Panc1 (cell line): ENCODE data around the gene FAM240A. TPM values are rescaled to one million over a fixed set of nuclear protein-coding genes. Genes with fewer than 3 reads are reported as not detected.

Experiments used
- ATAC-seq: fragments of 200-7000 bp; cut with Tn5 transposase; 2 replicates; pipeline ENCODE4 v1.9.1; 2020; ENCODE audit warnings: mild to moderate bottlenecking, moderate library complexity
- BruUV-seq: library from RNA; stranded (reverse); fragments of 400-500 nt; replicated peaks from 2 replicates; lab custom pipeline; 2021; lab: Mats Ljungman, UMichigan
- CTCF ChIA-PET: fragments of 300-600 bp; sonication (Branson Sonifier 250); formaldehyde crosslinking; loops from one replicate; lab custom pipeline; 2022; ENCODE audit warnings: antibody characterized with exemption; lab: Charles Lee
- POLR2A ChIA-PET: fragments of 300-600 bp; sonication (Branson Sonifier 250); formaldehyde crosslinking; loops from one replicate; lab custom pipeline; 2022; ENCODE audit warnings: antibody characterized with exemption; lab: Charles Lee
- DNase-seq: peaks from one replicate; pipeline ENCODE4 v3.0.0-alpha.2; 2010; ENCODE audit warnings: low read depth, low spot score
- H3K27ac ChIP-seq: 2 replicates; pipeline ENCODE4 v1.5.1; 2011; ENCODE audit warnings: mild to moderate bottlenecking, low read length, inconsistent platforms
- H3K27me3 ChIP-seq: fragments of 200-500 bp; sonication (Bioruptor generic); 2 replicates; pipeline ENCODE4 v1.6.0; 2014; ENCODE audit warnings: low read length, inconsistent platforms; ENCODE audit not compliant: control insufficient read depth, insufficient read depth
- H3K36me3 ChIP-seq: fragments of 200-500 bp; sonication (Bioruptor generic); 2 replicates; pipeline ENCODE4 v1.5.1; 2014; ENCODE audit warnings: inconsistent platforms, mild to moderate bottlenecking, low read length, moderate library complexity; ENCODE audit not compliant: control insufficient read depth, insufficient read depth
- H3K4me1 ChIP-seq: 2 replicates; pipeline ENCODE4 v1.5.1; 2011; ENCODE audit warnings: inconsistent platforms, mild to moderate bottlenecking, low read length, moderate library complexity; ENCODE audit not compliant: control insufficient read depth, insufficient read depth
- H3K4me3 ChIP-seq, 2 experiments: 2 replicates each; pipeline ENCODE4 v1.5.1; 2011 to 2012; ENCODE audit warnings: low read depth in 2 of 2, low read length in 2 of 2, mild to moderate bottlenecking in 2 of 2, inconsistent platforms in 1 of 2, moderate library complexity in 1 of 2
- H3K9me3 ChIP-seq: fragments of 200-500 bp; sonication (Bioruptor generic); 2 replicates; pipeline ENCODE4 v1.5.1; 2014; ENCODE audit warnings: low read depth, mild to moderate bottlenecking, inconsistent platforms, low read length, moderate library complexity; ENCODE audit not compliant: control insufficient read depth, insufficient read depth
- POLR2AphosphoS5 ChIP-seq: IDR thresholded peaks from 2 replicates; pipeline ENCODE4 v1.6.1; 2012; ENCODE audit warnings: mild to moderate bottlenecking, low read depth, low read length, moderate library complexity
- SIN3A ChIP-seq: IDR thresholded peaks from 2 replicates; pipeline ENCODE4 v1.6.1; 2012; ENCODE audit warnings: low read depth, mild to moderate bottlenecking, low read length, moderate library complexity, borderline replicate concordance; ENCODE audit not compliant: insufficient read depth
- TCF7L2 ChIP-seq: IDR thresholded peaks from 2 replicates; pipeline ENCODE4 v1.6.1; 2011; ENCODE audit warnings: mild to moderate bottlenecking, low read depth, low read length, inconsistent platforms
- in situ Hi-C: cut with HindIII; loops from 2 replicates; pipeline ENCODE4 v1.10.0; 2016; ENCODE audit warnings: low sequenced_read_pairs, low pct_unique_long_range_greater_than_20kb
- intact Hi-C: fragments of 100-400 bp; cut with micrococcal nuclease; formaldehyde crosslinking; loops from one replicate; pipeline ENCODE4 v1.10.0; 2022; ENCODE audit not compliant: unreplicated experiment
- total RNA-seq: library from RNA; stranded (reverse); gene quantifications from one replicate; pipeline ENCODE4 v1.2.1, GENCODE V29; 2021; ENCODE audit not compliant: unreplicated experiment
- TF ChIP-seq, protein P1 (sequence below), 2 experiments: IDR thresholded peaks; 2 replicates each; pipeline ENCODE4 v1.6.1; 2011 to 2012; ENCODE audit warnings: low read depth in 2 of 2, control low read depth in 1 of 2, low read length in 1 of 2, mild to moderate bottlenecking in 1 of 2, moderate library complexity in 1 of 2; ENCODE audit not compliant: insufficient read depth in 1 of 2
- TF ChIP-seq, protein P2 (sequence below): fragments of 450-650 bp; IDR thresholded peaks from 2 replicates; pipeline ENCODE4 v1.5.1; 2017; ENCODE audit warnings: mild to moderate bottlenecking

FAM240A gene
- total RNA-seq, 1 experiment from 2014 or later = not detected

DNA sequence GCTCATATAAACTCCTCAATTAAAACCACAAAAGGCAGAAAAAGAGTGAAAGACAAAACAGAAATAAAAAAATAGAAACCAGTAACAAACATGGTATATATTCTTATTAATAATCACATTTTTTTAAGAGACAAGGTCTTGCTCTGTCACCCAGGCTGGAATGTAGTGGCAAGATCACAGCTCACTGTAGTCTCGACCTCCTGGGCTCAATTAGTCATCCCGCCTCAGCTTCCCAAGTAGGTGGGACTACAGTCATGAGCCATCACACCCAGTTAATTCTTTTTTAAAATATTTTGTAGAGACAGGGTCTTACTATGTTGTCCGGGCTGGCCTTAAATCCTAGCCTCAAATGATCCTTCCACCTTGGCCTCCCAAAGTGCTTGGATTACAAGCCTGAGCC lies 37.1 kb downstream of the FAM240A start:
- no TSS peak for BruUV-seq
- Histone ChIP-seq H3K9me3 (no peaks in the 10 kb centered on the region), H3K4me1 (no peaks in the 10 kb centered on the region), H3K27ac (no peak overlapping the region), H3K4me3 (no peak overlapping the region), H3K27me3 (no peaks in the 10 kb centered on the region), H3K36me3 (no peaks in the 10 kb centered on the region)
- intact Hi-C loops (no loop called here), in situ Hi-C loops (no loop called here)
- TF ChIP-seq POLR2AphosphoS5 (no peak), SIN3A (no peak), TCF7L2 (no peak)
- TF ChIP-seq, protein P1, sequence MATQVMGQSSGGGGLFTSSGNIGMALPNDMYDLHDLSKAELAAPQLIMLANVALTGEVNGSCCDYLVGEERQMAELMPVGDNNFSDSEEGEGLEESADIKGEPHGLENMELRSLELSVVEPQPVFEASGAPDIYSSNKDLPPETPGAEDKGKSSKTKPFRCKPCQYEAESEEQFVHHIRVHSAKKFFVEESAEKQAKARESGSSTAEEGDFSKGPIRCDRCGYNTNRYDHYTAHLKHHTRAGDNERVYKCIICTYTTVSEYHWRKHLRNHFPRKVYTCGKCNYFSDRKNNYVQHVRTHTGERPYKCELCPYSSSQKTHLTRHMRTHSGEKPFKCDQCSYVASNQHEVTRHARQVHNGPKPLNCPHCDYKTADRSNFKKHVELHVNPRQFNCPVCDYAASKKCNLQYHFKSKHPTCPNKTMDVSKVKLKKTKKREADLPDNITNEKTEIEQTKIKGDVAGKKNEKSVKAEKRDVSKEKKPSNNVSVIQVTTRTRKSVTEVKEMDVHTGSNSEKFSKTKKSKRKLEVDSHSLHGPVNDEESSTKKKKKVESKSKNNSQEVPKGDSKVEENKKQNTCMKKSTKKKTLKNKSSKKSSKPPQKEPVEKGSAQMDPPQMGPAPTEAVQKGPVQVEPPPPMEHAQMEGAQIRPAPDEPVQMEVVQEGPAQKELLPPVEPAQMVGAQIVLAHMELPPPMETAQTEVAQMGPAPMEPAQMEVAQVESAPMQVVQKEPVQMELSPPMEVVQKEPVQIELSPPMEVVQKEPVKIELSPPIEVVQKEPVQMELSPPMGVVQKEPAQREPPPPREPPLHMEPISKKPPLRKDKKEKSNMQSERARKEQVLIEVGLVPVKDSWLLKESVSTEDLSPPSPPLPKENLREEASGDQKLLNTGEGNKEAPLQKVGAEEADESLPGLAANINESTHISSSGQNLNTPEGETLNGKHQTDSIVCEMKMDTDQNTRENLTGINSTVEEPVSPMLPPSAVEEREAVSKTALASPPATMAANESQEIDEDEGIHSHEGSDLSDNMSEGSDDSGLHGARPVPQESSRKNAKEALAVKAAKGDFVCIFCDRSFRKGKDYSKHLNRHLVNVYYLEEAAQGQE (IDR thresholded peaks at IDR 0.05; ENCODE audit: insufficient read depth in 1 of 2, low read depth in 2 of 2, low read length in 1 of 2) = no peak
- TF ChIP-seq, protein P2, sequence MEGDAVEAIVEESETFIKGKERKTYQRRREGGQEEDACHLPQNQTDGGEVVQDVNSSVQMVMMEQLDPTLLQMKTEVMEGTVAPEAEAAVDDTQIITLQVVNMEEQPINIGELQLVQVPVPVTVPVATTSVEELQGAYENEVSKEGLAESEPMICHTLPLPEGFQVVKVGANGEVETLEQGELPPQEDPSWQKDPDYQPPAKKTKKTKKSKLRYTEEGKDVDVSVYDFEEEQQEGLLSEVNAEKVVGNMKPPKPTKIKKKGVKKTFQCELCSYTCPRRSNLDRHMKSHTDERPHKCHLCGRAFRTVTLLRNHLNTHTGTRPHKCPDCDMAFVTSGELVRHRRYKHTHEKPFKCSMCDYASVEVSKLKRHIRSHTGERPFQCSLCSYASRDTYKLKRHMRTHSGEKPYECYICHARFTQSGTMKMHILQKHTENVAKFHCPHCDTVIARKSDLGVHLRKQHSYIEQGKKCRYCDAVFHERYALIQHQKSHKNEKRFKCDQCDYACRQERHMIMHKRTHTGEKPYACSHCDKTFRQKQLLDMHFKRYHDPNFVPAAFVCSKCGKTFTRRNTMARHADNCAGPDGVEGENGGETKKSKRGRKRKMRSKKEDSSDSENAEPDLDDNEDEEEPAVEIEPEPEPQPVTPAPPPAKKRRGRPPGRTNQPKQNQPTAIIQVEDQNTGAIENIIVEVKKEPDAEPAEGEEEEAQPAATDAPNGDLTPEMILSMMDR = no peak
- DNase-seq (no peak), ATAC-seq (no peak)
- ChIA-PET POLR2A (interaction anchor here (0.6 kb wide), 1 partner anchor 1517 kb away, joined by 6 read pairs; no protein-coding TSS in a partner anchor), CTCF (no interaction called here)

DNA sequence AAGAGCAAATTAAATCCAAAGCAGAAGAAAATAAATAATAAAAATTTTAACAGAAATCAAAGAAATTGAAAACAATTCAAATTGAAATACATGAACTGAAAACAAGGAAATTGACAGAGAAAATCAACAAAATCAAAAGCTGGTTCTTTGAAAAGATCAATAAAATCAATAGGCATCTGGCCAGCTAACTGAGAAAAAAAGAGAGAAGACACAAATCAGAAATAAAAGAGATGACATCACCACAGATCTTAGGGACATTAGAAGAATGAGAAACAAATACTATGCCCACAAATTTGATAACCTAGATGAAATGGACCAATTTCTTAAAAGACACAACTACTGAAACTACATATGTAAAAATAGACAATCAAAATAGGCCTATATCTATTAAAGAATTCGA lies 38.8 kb downstream of the FAM240A start:
- no TSS peak for BruUV-seq
- Histone ChIP-seq H3K4me1 (no peaks in the 10 kb centered on the region), H3K27ac (no peak overlapping the region), H3K27me3 (no peaks in the 10 kb centered on the region), H3K36me3 (no peaks in the 10 kb centered on the region), H3K9me3 (no peaks in the 10 kb centered on the region), H3K4me3 (no peak overlapping the region)
- ATAC-seq (no peak), DNase-seq (no peak)
- intact Hi-C loops = no loop called here
- no peak for TF ChIP-seq POLR2AphosphoS5
- TF ChIP-seq TCF7L2 = no peak
- TF ChIP-seq SIN3A = no peak
- TF ChIP-seq, protein P1 (IDR thresholded peaks at IDR 0.05; ENCODE audit: insufficient read depth in 1 of 2, low read depth in 2 of 2, low read length in 1 of 2) = no peak
- TF ChIP-seq, protein P2 = no peak
- ChIA-PET POLR2A (no interaction called here), CTCF (no interaction called here)
- in situ Hi-C loops = no loop called here
